NCI-H146 (cell line): ENCODE measurements around the gene CORO2B.

Source experiments
- DNase-seq: peaks from one replicate; lab custom pipeline; 2025; lab: John Stamatoyannopoulos, UW

CORO2B gene

GRCh38 chr15:68578980-68579935 lies at the start of gene CORO2B:
Gene CORO2B, plus strand, starts transcription at chr15:68578993. Its CDS starts 270 bp downstream, at chr15:68579263.
- peak; percentile 66 for DNase-seq

- DNase-seq: no peak
Measured at GRCh38 chr15:68531387-68532179, 47.2 kb upstream of the CORO2B start.

GRCh38 chr15:68536331-68537095 lies 42.3 kb upstream of the CORO2B start:
- DNase-seq: no peak

- DNase-seq: no peak
Measured at GRCh38 chr15:68537097-68537496, 41.7 kb upstream of the CORO2B start.

GRCh38 chr15:68537506-68537905 lies 41.3 kb upstream of the CORO2B start:
- DNase-seq: peak; percentile 15

- DNase-seq: no peak
Measured at GRCh38 chr15:68538311-68538710, 40.5 kb upstream of the CORO2B start.

GRCh38 chr15:68541743-68542142 lies 37.0 kb upstream of the CORO2B start:
- no peak for DNase-seq

GRCh38 chr15:68542348-68542747 lies 36.4 kb upstream of the CORO2B start:
- no peak for DNase-seq

GRCh38 chr15:68542771-68543164 lies 36.0 kb upstream of the CORO2B start:
- no peak for DNase-seq

- DNase-seq: no peak
Measured at GRCh38 chr15:68543165-68544008, 35.4 kb upstream of the CORO2B start.

GRCh38 chr15:68546318-68546717 lies 32.5 kb upstream of the CORO2B start:
- DNase-seq: no peak

- DNase-seq: no peak
Measured at GRCh38 chr15:68548364-68548763, 30.4 kb upstream of the CORO2B start.

- DNase-seq: no peak
Measured at GRCh38 chr15:68550004-68550403, 28.8 kb upstream of the CORO2B start.

GRCh38 chr15:68550498-68551295 lies 28.1 kb upstream of the CORO2B start:
- DNase-seq: peak; percentile 71

GRCh38 chr15:68551296-68551635 lies 27.5 kb upstream of the CORO2B start:
- no peak for DNase-seq

GRCh38 chr15:68552344-68552743 lies 26.4 kb upstream of the CORO2B start:
- peak; percentile 9 for DNase-seq

GRCh38 chr15:68552773-68553172 lies 26.0 kb upstream of the CORO2B start:
- no peak for DNase-seq

- DNase-seq: no peak
Measured at GRCh38 chr15:68553314-68553993, 25.3 kb upstream of the CORO2B start.

GRCh38 chr15:68553994-68554720 lies 24.6 kb upstream of the CORO2B start:
- DNase-seq: peak; percentile 62
